HG03439 (cell line): ENCODE data around the gene UNC13B.
"Not testable (repeated sequence)": the region's sequence is repeated elsewhere in the genome, so short reads cannot be mapped to it uniquely, and the experiment has no call there.

Source experiments
- ATAC-seq: cut with Tn5 transposase; IDR thresholded peaks from one replicate; pipeline ENCODE4 v1.9.1; 2021; ENCODE audit warnings: mild to moderate bottlenecking, moderate library complexity; ENCODE audit not compliant: unreplicated experiment

The UNC13B gene

GRCh38 chr9:35220659-35221338, 59.0 kb downstream of the UNC13B start:
- ATAC-seq: no peak

GRCh38 chr9:35225677-35226076, 63.9 kb downstream of the UNC13B start:
- ATAC-seq: no peak

- ATAC-seq: no peak
Observed at GRCh38 chr9:35226651-35227050, 64.8 kb downstream of the UNC13B start.

- ATAC-seq: no peak
Observed at GRCh38 chr9:35227284-35227683, 65.5 kb downstream of the UNC13B start.

DNA sequence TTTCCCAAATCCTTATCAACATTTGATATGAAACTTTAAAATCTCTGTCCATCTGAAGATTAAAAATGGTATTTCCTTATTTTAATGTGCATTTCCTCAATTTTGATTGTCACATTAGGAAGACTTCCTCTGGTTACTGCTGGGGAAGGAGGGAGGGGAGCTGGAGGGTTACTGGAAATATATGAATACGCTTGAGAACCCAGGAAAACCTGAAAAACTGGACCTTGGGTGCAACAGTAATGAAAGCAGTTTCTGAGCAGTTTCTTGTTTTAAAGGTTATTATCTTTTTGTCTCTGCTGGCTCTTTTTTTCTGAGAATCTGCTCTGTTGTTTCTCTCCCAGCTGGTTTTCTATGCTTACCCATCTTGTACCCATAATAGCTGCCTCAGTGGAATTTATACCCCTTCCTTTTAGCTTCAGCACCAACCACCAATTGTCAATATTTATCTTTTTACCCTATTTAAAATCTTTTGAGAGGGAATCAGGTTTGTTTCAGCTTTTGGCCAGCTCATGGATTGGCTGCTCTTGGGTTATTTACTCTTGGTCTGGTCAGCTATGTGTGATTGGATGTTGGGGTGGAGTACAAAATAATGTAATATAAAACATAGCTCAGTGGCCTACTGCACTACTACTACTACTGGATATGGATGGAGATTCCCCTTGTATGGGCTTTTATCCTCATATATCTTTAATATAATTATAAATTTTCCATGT, 67.4 kb downstream of the UNC13B start:
- ATAC-seq: no peak

DNA sequence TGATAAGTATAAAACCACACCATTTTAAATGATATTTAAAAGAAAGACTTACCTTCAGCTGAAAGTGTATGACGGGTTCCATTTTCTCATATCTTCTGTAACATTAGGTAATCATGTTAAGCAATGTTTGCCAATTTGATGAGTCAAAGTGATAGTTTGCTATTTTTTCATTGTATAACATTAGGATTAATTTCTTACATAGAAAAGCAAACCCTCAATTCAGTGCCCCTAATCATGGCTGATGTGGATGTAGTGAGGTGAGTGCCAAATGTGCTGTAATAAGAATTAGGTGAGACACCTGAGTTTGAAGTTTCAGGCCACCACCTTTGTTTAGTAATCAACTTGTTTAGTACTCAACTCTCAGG, 68.0 kb downstream of the UNC13B start:
- no peak for ATAC-seq

DNA sequence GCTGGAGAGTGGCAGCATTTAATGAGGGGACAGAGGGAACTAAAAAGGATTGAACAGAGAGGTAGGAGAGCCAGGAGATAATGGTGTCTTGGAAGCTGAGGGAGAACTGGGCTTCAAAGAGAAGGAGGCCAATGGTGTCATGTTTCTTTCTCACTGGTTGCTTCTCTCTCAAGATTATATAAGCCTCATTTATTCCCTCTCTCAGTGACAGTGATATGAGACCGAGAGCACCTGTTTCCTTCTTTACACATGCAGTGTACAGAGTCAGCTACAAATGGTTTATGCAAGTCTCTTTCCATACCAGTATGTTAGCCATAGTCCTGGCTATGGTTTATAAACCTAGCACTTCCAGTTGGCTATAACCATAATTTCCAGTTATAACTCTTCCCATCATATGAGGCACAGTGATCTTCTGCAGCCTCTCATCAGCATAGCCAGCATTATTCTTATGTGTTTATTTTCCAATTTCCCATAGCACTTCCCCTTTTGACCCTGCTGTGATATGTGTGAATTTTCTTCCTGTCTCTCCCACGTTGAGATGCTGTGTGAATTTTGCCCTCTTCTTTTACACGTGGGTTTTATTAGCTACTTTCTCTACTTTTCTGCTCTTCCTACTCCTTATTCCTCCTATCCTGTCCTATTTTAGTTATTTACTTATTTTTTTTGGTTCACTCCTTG, 71.2 kb downstream of the UNC13B start:
- ATAC-seq: no peak

GRCh38 chr9:35236692-35237091, 74.9 kb downstream of the UNC13B start:
- ATAC-seq: no peak

DNA sequence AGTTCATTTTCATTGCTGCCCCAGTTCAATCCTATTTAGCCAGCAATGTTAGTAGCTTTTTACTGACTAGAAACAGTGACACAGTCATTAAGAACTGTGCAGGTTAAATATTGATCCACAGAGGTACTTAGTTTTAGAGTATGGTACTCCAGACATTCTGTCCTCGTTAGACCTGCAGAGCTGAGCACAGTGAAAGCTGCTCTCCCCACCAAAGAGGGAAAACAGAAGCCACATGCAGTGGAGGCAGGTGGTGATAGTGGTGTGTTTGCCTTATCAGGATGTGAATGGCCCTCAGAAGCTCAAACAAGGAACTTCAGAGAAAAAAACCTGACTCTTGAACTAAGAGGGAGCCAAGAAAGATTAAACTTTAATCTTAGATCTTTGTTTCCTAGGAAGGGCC, 75.5 kb downstream of the UNC13B start:
- no peak for ATAC-seq

DNA sequence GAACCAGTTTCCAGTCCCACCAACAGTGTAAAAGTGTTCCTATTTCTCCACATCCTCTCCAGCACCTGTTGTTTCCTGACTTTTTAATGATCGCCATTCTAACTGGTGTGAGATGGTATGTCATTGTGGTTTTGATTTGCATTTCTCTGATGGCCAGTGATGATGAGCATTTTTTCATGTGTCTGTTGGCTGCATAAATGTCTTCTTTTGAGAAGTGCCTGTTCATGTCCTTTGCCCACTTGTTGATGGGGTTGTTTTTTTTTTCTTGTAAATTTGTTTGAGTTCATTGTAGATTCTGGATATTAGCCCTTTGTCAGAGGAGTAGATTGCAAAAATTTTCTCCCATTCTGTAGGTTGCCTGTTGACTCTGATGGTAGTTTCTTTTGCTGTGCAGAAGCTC, 84.1 kb downstream of the UNC13B start:
- not testable (repeated sequence) for ATAC-seq

GRCh38 chr9:35253075-35253474, 91.3 kb downstream of the UNC13B start:
- ATAC-seq: no peak

DNA sequence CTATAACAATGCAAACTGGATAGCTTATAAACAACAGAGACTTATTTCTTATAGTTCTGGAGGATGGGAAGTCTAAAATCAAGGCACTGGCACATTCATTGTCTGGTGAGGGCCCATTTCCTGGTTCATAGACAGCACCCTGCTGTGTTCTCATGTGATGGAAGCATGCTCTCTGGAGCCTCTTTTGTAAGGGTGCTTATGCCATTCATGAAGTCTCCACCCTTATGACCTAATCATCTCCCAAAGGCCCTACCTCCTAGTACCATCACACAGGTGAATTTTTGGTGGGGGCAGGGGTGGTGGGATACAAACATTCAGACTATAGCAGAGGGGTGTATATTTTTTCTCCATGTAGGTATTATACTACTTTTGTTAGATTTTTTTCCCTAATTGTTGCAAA, 92.4 kb downstream of the UNC13B start:
- ATAC-seq: no peak

DNA sequence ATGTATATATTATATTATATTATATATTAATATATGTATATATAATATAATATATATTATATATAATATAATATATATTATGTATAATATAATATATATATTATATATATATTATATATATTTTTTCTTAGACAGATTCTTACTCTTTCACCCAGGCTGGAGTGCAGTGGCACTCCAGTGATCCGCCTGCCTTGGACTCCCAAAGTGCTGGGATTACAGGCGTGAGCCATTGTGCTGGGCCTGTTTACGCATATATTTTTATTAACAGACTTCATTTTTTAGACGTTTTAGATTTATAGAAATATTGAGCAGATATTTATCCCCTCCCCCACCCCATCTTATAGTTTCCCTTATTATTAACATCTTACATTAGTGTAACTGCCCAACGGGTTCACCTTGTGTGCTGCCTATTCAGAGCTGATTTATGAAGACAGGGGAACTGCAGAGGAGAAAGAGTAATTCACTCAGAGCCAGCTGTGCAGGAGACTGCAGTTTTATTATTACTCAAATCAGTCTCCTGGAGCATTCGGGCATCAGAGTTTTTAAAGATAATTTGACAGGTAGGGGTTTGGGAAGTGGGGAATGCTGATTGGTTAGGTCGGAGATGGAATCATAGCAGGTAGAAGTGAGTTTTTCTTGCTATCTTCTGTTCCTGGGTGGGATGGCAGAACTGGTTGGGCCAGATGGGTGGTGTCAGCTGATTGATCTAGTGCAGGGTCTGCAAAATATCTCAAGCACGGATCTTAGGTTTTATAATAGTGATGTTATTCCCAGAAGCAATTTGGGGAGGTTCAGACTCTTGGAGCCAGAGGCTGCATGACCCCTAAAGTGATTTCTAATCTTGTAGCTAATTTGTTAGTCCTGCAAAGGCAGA, 93.4 kb downstream of the UNC13B start:
- no peak for ATAC-seq

DNA sequence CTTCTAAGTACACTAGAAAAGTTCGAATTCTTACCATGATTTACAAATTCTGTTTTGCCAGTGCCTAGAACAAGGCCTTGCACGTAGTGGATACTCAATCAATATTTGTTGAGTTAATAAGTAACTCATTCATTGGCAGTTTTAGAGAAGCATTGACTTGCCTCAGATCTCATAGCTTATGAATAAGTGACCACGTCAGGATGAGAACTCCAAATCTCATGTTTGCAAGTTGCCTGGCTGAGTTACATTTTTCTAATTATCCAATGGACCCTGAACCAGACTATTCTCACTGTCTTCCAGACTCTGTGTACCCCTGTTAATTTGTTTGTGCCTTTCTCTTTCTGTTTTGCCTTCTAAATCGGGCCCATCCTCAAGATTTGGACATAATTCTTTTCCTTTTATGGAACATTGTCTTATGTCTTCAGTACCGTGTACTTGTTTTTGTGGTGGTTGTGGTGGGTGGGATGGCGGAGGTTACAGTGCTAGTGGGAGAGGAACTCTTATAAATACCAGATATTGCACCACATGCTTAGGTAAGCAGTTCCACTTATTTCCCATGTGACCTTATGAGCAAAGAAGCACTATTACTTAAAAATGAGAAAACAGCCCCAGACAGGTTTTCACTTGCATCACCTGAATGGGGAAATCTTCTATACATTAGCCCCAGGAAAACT, 96.3 kb downstream of the UNC13B start:
- ATAC-seq: no peak

GRCh38 chr9:35258660-35259474, 97.1 kb downstream of the UNC13B start:
- ATAC-seq: no peak

DNA sequence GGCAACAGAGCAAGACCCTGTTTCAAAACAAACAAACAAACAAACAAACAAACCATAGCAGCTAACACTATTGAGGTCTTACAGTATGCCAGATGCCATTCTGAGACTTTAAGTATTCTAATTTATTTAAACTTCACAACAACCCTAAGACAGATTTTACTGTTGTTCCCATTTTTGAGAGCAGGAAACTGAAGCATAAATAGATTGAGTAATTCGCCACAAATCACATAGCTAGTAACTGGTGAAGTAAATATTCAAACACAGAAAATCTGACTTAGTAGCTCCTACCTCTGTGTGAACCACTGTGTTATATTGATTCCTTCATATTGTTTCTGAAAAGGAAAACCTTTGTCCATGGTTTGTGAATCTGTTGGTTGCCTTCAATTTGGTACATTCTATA, 98.4 kb downstream of the UNC13B start:
- ATAC-seq: no peak

- ATAC-seq: no peak
Observed at GRCh38 chr9:35262064-35262463, 100.3 kb downstream of the UNC13B start.

- no peak for ATAC-seq
Observed at GRCh38 chr9:35267710-35268109, 105.9 kb downstream of the UNC13B start.

- no peak for ATAC-seq
Observed at GRCh38 chr9:35269919-35270318, 108.1 kb downstream of the UNC13B start.

DNA sequence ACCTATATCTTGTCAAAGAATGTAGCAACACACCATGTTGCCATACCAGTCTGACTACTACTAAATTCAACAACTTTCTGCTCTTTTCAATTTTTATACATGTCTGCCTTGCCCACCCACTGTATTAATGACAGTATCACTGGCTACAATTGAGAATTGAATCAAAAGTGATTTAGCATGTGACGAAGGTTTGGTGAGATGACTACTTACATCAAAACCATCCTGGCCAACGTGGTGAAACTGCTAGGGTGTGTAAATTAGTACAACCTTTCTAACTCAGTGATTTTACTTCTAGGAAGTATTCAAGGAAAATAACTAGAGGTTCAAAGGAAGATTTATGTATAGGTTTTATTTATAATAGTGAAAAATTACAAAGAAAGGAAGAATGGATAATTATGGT, 109.8 kb downstream of the UNC13B start:
- no peak for ATAC-seq
